Dedifferentiated amniotic fluid mesenchymal stem cell (primary cell): ENCODE measurements around the gene CRYGC.
"Not testable (repeated sequence)": the region's sequence is repeated elsewhere in the genome, so short reads cannot be mapped to it uniquely, and the experiment has no call there.

Experiments used
- DNase-seq: peaks from one replicate; pipeline ENCODE4 v3.0.0-alpha.2; 2016; ENCODE audit errors: extremely low spot score

CRYGC gene

GRCh38 chr2:208129744-208130711 lies at the start of gene CRYGC:
Gene CRYGC (minus strand): TSS chr2:208129828. CDS start chr2:208129792, 36 bp downstream.
- DNase-seq = no peak

GRCh38 chr2:208179028-208179609 lies 49.5 kb upstream of the CRYGC start:
- DNase-seq = no peak

- no peak for DNase-seq
These were observed 46.2 kb upstream of the CRYGC start for GRCh38 chr2:208175840-208176153.

- peak; percentile 88 for DNase-seq
These were observed 45.6 kb upstream of the CRYGC start for GRCh38 chr2:208175069-208175839.

DNA sequence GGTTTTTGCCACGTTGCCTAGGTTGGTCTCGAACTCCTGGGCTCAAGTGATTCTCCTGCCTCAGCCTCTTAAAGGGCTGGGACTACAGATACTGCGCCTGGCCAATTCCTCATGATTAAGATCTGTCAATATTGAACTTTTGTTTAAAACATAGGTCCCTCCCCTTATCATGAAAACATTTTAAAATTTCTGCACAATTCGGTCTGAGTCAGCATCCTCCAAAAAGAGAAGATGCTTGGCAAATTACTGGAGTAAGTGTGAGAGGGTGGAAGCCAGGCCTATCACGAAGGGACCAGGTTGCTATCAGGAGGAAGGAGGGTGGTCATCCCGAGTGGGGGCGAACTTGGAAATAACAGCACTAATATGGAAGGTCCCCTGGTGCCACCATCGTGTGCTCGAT lies 44.5 kb upstream of the CRYGC start:
- no peak for DNase-seq

DNA sequence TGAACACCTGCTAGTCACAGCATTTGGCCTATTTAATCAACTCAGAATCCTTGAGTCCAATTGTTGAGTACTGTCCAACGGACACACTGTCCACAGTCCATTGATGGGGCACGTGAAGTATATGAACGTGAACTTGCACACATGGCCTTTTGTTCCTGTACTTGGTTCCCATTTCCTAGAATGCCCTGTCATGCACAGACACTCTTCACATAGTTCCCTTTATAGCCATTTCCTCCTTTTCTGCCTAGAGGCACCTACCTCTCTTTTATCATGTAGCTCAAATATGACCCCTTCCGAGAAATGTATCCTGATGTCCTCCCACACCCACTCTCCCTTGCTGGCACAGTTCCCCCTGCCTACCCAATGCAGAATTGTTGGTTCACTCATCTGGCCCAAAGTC lies 42.5 kb upstream of the CRYGC start:
- no peak for DNase-seq

GRCh38 chr2:208164951-208165755 lies 35.5 kb upstream of the CRYGC start:
- no peak for DNase-seq

- DNase-seq = no peak
These were observed 33.9 kb upstream of the CRYGC start, which contains the start of gene CRYGA for GRCh38 chr2:208163489-208163888. Gene CRYGA (minus strand): TSS chr2:208163589. CDS start chr2:208163556, 33 bp downstream.

DNA sequence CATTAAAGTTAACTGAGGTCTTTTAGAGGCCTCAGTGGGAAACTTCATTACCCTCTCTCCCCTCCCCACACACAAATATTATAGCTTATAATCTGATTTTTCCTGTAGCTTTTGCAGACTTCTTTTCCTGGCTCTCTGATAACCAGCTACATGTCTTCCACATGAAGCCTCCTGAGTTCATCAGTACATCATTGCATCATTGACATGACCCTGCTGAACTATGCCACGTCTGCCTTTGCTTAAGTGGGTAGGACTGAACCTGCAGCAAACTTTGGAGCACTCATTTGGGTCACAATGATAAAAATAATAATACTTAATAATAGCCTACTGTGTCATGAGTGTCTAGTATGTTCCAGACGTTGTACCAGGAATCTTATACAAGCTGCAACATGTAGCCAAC lies 26.8 kb upstream of the CRYGC start:
- no peak for DNase-seq

- DNase-seq = no peak
These were observed 23.5 kb upstream of the CRYGC start for GRCh38 chr2:208153156-208153555.

DNA sequence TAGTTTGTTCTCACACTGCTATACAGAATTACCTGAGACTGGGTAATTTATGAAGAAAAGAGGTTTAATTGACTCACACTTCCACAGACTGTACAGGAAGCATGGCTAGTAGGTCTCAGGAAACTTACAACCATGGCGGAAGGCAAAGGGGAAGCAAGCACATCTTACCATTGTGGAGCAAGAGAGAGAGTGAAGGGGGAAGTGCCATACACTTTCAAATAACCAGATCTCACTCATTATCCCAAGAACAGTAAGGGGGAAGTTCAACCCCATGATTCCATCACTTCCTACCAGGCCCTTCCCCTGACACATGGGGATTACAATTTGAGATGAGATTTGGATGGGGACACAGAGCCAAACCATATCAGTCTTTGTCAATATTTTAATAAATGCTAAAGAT lies 21.3 kb upstream of the CRYGC start:
- DNase-seq = no peak

GRCh38 chr2:208150094-208150493 lies 20.5 kb upstream of the CRYGC start:
- DNase-seq = no peak

- DNase-seq = no peak
These were observed 19.2 kb upstream of the CRYGC start for GRCh38 chr2:208148803-208149202.

- no peak for DNase-seq
These were observed 18.1 kb upstream of the CRYGC start for GRCh38 chr2:208147759-208148158.

GRCh38 chr2:208147008-208147407 lies 17.4 kb upstream of the CRYGC start:
- no peak for DNase-seq

- DNase-seq = no peak
These were observed 16.4 kb upstream of the CRYGC start, which contains the start of gene CRYGB for GRCh38 chr2:208146006-208146405. Gene CRYGB (minus strand): TSS chr2:208146158. CDS start chr2:208146120, 38 bp downstream.

- DNase-seq = no peak
These were observed 13.5 kb upstream of the CRYGC start for GRCh38 chr2:208142925-208143799.

GRCh38 chr2:208142240-208142924 lies 12.8 kb upstream of the CRYGC start:
- no peak for DNase-seq

- no peak for DNase-seq
These were observed 9.8 kb upstream of the CRYGC start for GRCh38 chr2:208139447-208139846.

- not testable (repeated sequence) for DNase-seq
These were observed 8.7 kb upstream of the CRYGC start for GRCh38 chr2:208138334-208138733.
